Lung (tissue), 12 donors: ENCODE results near the gene PTPRA. TPM values are rescaled to one million over a fixed set of nuclear protein-coding genes. Genes with fewer than 3 reads are reported as not detected.

Experiments
- ATAC-seq: fragments of 200-7000 bp; cut with Tn5 transposase; one replicate; pipeline ENCODE4 v1.9.1; 2020; ENCODE audit warnings: moderate number of reproducible peaks; ENCODE audit not compliant: insufficient read depth, low FRiP score
- DNase-seq, 3 donors: peaks; one replicate each; pipeline ENCODE4 v3.0.0-alpha.2; 2013 to 2017
- H3K27ac ChIP-seq, 2 donors: one replicate each; pipeline ENCODE4 v1.5.1; 2013; ENCODE audit warnings: mild to moderate bottlenecking in 2 of 2, moderate library complexity in 2 of 2, control low read depth in 1 of 2, inconsistent platforms in 1 of 2, low read depth in 1 of 2, low read length in 1 of 2
- H3K27me3 ChIP-seq, 3 donors: one replicate each; pipeline ENCODE4 v1.5.1; 2013; ENCODE audit warnings: low read length in 2 of 3; ENCODE audit not compliant: control insufficient read depth in 3 of 3, insufficient read depth in 3 of 3
- H3K36me3 ChIP-seq, 4 donors: one replicate each; pipeline ENCODE4 v1.5.1; 2013; ENCODE audit warnings: low read length in 4 of 4, mild to moderate bottlenecking in 1 of 4, moderate library complexity in 1 of 4; ENCODE audit not compliant: control insufficient read depth in 4 of 4, insufficient read depth in 4 of 4
- H3K4me1 ChIP-seq, 5 donors: one replicate each; pipeline ENCODE4 v1.5.1; 2013; ENCODE audit warnings: low read length in 5 of 5, mild to moderate bottlenecking in 2 of 5, moderate library complexity in 1 of 5; ENCODE audit not compliant: control insufficient read depth in 5 of 5, insufficient read depth in 5 of 5
- H3K4me3 ChIP-seq: one replicate; pipeline ENCODE4 v1.5.1; 2013; ENCODE audit warnings: mild to moderate bottlenecking, control low read depth, moderate library complexity
- H3K9ac ChIP-seq, 2 donors: one replicate each; pipeline ENCODE4 v1.5.1; 2013; ENCODE audit warnings: low read length in 2 of 2, control low read depth in 1 of 2; ENCODE audit not compliant: insufficient read depth in 1 of 2
- H3K9me3 ChIP-seq, 4 donors: one replicate each; pipeline ENCODE4 v1.5.1; 2013; ENCODE audit warnings: low read length in 3 of 4, mild to moderate bottlenecking in 1 of 4, moderate library complexity in 1 of 4; ENCODE audit not compliant: control insufficient read depth in 4 of 4, insufficient read depth in 3 of 4
- WGBS, 2 donors: extraction: QIAGEN DNeasy Blood & Tissue Kit; methylation state at CpG; one replicate each; pipeline ENCODE4 v1.1.7; 2013; 5-methylcytosine and 5-hydroxymethylcytosine counted together
- polyA plus RNA-seq, 2 donors: library from polyadenylated mRNA; stranded (reverse); fragments of 200-250 nt; gene quantifications; one replicate each; pipeline ENCODE4 v1.2.1, GENCODE V29; 2013
- total RNA-seq, 2 donors: library from RNA; depleted of rRNA in 1 of 2; stranded (reverse); fragments of >200 nt in 1 of 2; gene quantifications; one replicate each; pipeline ENCODE4 v1.2.1, GENCODE V29; 2014 to 2021
- TF ChIP-seq, protein P1 (sequence below): IDR thresholded peaks from 2 replicates; pipeline ENCODE4 v1.5.1; 2012; ENCODE audit warnings: mild to moderate bottlenecking; ENCODE audit errors: control extremely low read depth, extremely low read depth
- donor health status: control.
- donor health status: control.
- donor health status: Bipolar disorder and iron deficiency.
- donor health status: healthy.
- donor health status: DM: yes; HTN: yes; CAD: no.

The PTPRA gene
- total and polyA plus RNA-seq, 4 donors = 17.8 to 92.1 (median 40.1) TPM

DNA sequence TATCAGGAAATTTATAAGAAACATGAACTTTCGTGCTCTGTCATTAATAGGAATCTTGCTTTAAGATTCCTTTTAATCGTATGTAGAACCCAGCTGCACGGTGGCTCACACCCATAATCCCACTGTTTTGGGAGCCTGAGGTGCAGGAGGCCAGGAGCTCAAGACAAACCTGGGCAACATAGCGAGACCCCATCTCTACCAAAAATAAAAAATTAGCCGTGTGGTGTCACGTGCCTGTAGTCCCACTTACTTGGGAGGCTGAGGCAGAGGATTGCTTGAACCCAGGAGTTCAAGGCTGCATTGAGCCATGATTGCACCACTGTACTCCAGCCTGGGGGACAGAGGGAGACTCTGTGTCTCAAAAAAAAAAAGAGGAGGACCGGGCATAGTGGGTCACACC lies 7.4 kb downstream of the PTPRA start:
- ATAC-seq = no peak
- 91 to 98% methylated on average over 7 of the region's 7 CpGs for WGBS, 2 donors

DNA sequence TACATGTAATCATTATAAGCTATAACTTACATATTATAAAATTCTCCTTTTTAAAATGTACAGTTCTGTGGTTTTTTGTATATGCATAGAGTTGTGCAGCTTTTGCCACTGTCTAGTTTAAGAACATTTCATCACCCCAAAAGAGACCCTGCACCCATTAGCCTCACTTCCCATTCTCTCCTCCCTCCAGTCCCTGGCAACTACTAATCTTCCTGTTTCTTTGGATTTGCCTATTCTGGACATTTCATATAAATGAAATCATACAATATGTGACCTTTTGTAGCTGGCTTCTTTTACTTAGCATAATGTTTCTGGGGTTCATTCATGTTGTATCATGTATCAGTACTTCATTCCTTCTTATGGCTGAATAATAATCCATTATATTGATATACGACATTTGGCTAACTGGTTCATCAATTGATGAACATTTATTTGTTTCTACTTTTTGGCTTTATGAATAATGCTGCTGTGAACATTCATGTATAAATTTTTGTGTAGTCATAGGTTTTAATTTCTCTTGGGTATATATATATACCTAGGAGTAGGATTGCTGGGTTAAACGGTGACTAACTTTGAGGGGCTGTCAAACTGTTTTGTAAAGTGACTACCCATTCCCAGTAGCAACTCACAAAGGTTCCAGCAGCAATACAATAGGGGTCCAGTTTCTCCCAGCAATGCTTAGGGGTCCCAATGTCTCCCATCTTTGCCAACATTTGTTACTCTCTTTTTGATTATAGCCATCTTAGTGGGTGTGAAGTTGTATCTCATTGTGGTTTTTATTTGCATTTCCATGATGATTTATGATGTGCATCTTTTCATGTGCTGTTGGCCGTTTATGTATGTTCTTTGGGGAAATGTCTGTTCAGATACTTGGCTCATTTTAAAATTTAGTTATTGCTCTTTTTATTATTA lies 10.7 kb downstream of the PTPRA start:
- ATAC-seq (no peak), DNase-seq (no peak)
- Histone ChIP-seq H3K36me3 (no peaks in the 10 kb centered on the region), H3K4me1 (peaks cover 0 to 5% (median 0%) of the 10 kb centered on the region in 5 donors), H3K4me3 (no peak overlapping the region), H3K27ac (no peak overlapping the region), H3K27me3 (no peaks in the 10 kb centered on the region), H3K9ac (no peak overlapping the region), H3K9me3 (no peaks in the 10 kb centered on the region)
- TF ChIP-seq, protein P1, sequence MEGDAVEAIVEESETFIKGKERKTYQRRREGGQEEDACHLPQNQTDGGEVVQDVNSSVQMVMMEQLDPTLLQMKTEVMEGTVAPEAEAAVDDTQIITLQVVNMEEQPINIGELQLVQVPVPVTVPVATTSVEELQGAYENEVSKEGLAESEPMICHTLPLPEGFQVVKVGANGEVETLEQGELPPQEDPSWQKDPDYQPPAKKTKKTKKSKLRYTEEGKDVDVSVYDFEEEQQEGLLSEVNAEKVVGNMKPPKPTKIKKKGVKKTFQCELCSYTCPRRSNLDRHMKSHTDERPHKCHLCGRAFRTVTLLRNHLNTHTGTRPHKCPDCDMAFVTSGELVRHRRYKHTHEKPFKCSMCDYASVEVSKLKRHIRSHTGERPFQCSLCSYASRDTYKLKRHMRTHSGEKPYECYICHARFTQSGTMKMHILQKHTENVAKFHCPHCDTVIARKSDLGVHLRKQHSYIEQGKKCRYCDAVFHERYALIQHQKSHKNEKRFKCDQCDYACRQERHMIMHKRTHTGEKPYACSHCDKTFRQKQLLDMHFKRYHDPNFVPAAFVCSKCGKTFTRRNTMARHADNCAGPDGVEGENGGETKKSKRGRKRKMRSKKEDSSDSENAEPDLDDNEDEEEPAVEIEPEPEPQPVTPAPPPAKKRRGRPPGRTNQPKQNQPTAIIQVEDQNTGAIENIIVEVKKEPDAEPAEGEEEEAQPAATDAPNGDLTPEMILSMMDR = no peak
- 64 to 66% methylated on average over 3 of the region's 3 CpGs for WGBS, 2 donors

More for the DNA sequence above, 7.4 kb downstream of the PTPRA start:
- TF ChIP-seq, protein P1 = no peak
- Histone ChIP-seq H3K9me3 (no peaks in the 10 kb centered on the region), H3K4me1 (peaks cover 0 to 9% (median 2%) of the 10 kb centered on the region in 5 donors), H3K9ac (no peak overlapping the region), H3K36me3 (peaks cover 0 to 6% (median 0%) of the 10 kb centered on the region in 4 donors), H3K27me3 (no peaks in the 10 kb centered on the region), H3K4me3 (no peak overlapping the region), H3K27ac (no peak overlapping the region)
- no peak for DNase-seq

DNA sequence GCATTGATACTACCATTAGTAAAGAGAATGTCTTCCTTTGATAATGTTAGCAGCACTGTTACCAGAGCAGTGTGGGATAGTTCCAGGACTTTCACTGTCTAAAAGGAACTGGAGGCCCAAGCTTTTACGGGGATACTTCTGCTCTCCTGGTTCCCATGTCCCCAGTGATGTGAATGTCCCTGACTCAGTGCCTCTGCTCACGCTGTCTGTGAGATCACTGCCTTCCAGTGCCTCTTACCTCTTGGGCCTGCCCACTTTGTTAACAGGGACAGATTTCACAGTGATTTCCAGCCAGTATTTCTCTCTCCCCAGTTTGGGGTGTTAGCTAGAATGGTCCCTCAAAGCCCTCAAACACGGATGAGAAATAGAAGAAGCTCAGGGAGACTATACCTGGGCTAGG lies 14.4 kb downstream of the PTPRA start:
- ATAC-seq (no peak), DNase-seq (no peak)
- Histone ChIP-seq H3K4me3 (no peak overlapping the region), H3K36me3 (no peaks in the 10 kb centered on the region), H3K9me3 (no peaks in the 10 kb centered on the region), H3K27ac (no peak overlapping the region), H3K9ac (no peak overlapping the region), H3K4me1 (peaks cover 0 to 23% (median 0%) of the 10 kb centered on the region in 5 donors), H3K27me3 (no peaks in the 10 kb centered on the region)
- 88 to 90% methylated on average over 3 of the region's 3 CpGs for WGBS, 2 donors
- TF ChIP-seq, protein P1 = no peak
